Activated naive CD4-positive, alpha-beta T cell treated with anti-CD3 and anti-CD28 coated beads, Interleukin-2, amount 50 U/mL, for 16 hours (primary cell): ENCODE results near the gene LOX.

Experiments
- DNase-seq: peaks from one replicate; pipeline ENCODE4 v3.0.0-alpha.2; 2020

The LOX gene

DNA sequence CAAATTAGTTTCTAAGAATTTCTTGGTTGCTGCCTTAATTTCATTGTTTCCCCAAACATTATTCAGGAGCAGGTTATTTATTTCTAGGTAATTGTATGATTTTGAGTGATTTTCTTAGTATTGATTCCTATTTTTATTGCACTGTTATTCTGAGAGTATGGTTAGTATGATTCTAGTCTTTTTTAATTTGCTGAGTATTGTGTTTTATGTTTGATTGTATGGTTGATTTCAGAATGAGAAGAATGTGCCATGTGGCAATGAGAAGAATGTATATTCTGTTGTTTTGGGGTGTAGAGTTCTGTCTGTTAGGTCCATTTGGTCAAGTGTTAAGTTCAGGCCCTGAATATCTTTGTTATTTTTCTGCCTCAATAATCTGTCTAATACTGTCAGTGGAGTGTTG, 27.1 kb downstream of the LOX start:
- no peak for DNase-seq

DNA sequence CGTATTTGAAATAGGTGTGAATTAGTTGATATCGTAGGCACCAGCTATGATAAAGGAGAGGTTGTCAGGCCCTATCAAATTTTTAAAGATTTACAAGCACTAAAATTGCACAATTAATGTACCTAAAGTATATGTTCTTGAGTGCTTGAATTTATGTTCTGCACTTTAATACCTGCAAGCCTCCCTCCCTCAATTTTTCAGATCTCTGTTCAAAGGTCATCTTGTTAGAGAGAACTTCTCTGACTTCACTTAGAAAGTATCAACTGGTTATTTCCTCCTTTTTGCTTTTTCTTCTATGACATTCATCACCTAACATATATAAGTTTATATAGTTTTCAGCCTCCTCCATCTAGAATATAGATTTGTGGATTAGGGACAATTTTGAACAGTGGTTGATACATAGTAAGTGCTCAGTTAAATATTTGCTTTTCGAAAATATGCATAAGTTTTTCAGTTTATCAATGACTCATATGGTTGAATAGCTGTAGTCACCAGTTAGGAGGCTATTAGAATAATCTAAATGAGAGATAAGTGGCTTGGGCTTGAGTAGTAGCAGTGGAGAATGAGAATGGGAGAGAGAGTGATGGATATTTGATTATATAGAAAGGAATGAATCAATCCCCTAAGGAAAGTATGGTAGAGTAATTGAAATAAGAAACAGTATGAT, 37.3 kb downstream of the LOX start:
- no peak for DNase-seq

DNA sequence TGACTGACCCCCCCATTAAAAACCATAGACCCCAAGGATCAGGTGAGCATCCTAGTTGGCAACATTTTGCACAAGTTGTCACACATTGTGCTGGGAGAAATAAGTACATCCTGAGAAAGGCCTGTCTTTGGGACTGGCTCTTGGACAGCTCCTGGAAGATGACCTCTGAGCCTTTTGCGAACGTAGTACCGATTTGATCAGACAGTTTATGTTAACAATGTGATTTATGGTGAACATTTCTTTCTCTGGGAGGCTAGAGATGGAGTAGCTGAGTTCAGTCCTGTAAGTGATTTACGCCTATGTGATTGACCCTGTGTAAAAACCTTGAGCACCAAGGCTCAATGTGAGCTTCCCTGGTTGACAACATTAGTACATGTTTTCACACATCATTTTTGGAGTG, 41.7 kb downstream of the LOX start:
- no peak for DNase-seq

DNA sequence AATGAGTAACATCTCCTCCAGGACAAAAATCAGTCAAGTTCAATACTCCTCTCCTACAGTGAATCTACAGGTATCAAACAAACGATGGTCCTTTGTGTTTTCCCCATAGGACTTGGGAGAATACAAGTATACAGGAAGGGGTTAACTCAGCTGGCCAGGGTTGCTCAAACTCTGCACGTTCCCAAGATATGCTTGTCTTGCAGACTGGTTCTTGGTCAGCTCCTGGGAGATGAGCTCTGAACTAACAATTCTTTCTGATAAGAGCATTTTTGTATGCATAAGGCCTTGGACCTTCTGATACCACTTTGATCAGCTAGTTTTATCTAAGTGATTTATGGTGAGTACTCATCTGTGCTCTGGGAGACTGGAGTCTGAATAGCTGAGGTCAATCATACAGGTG, 42.1 kb downstream of the LOX start:
- DNase-seq, result no peak

DNA sequence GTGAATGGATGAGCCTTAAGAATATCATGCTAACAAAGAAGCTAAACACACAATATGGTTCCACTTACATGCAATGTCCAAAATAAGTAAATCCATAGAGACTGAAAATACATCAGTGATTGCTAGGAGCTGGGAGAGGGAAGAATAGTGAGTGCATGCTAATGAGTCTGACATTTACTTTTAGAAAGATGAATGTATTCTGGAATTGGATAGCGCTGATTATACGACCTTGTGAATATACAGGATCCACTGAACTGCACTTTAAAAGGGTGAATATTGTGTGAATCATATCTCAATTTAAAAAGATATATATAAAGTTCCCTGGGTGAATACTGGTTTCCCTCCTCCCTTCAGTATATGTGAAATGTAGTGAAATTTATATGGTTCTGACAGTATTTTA, 46.2 kb downstream of the LOX start:
- DNase-seq, result no peak

DNA sequence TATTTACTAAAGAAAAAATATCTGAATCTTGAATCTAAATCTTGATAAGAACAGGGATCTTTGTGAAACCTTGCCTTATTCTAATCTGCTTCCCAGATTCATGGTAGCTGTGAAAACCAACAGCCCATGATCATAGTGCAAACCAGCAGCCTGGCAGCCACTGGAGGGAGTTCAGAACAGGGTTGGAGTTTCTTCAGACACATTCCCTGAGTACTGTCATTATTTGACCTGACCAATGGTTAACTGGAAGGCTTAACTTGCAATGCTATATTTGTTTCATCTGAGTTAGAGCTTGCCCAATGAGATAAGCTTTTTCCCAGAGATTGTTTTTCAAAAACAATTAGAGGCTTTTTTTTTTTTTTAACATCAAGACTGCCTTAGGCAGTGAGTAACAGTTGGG, 47.8 kb downstream of the LOX start:
- no peak for DNase-seq

DNA sequence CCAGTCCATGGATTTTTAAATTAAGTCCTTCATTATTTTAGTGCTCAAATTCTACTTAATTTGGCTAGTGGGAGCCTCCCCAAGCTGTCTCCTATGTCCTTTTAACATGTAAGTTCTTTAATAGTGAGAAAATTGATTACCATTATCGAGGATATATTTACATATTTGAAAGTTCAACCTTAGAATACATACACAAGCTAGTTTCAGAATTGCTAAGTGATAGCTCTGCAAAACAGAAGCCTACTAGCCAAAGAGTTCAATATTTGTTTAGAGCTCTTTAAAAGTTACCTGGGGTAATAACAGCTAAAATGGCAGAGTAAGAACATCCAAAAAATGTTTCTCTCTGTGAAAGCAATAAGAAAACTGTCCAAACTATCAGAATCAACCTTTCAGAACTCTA, 48.2 kb downstream of the LOX start:
- DNase-seq, result no peak

DNA sequence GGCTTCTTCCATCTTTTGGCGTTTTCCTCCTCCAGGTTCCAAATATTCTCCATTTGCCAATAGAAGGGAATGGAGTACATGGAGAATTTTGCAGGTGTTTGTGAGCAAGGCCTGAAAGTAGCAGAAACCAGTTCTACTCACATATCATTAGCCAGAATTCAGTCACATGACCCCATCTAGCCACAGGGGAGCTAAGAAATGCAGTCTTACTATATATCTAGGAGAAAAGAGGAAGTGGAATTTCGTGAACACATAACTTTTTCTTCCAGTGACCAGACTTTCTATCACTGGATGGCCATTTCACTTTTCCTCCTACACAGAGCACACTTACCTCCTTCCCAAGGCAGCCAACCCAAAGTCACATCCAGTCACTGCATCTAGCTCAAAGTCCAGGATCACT, 55.1 kb downstream of the LOX start:
- DNase-seq, result no peak

DNA sequence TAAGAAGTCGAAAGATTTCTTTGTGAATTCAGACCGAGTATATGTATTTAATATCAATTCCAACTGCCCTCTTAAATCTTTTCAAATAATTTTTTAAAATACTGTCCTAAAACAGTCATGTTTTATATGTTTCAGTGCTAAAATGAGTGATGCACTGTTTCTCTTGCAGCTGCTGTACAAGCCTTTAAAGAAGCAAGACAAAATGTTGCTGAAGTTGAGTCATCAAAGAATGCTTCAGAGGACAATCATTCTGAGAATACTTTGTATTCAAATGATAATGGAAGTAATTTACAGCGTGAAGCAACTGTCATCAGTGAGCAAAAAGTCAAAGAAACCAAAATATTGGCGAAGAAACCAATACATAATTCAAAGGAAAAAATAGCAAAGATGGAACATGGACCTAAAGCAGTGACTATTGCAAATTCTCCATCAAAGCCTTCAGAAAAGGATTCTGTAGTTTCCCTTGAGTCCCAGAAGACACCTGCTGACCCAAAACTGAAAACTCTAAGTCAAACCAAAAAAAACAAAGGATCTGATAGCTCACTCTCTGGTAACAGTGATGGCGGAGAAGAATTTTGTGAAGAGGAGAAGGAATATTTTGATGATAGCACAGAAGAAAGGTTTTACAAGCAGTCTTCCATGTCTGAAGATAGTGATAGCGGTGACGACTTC, 58.0 kb downstream of the LOX start:
- DNase-seq, result no peak

DNA sequence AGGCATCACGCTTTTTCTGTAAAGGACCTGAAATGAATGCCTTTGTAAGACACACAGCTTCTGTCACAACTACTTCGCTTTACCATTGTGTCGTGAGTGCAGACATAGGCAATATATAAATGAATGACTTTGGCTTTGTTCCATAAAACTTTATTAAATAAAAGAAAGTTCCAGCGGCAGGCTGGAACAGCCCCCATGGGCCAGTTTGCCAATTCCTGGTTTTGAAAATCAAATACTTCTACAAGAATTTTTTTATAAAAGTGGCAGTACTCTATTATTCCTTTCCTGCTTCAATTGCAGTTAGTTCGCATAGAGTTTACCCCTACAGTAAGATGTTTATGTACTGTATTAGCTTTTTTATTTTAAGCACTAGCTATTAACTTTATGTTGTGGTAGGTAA, 62.6 kb downstream of the LOX start:
- no peak for DNase-seq

DNA sequence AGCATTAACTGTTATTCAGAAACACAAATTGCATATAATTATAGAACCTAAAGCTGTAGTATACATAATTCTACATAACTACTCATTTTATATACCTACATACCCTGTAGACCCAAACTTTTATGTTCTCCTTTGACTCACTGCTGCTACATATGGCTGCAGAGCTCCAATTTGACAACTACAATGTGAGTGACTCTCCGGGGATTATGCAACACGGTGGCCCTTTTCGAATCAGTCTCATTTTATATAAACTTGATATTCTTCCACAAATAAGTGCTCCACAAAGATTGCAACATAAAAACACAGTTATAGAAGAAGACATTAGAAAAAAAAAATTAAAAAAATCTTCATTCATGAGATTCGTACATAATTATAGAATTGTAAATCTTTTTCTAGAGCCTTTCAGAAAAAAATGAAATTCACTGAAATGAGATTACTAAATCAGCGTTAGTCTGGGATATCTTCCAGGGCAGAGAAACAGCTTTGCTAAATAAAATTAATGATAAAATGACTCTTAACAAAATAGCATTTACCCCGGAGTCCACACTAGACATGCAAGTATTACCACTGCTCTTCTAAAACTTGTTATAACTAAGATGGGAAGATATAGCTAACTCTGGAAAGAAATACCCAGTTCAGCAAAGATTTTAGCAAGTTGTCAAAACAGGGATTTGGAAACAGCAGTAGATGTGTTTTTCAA, 63.7 kb downstream of the LOX start:
- no peak for DNase-seq
